RKO (cell line): ENCODE results near the gene MGP.
A peak's percentile ranks its signal among the peaks of the same experiment; 100 is the strongest.

ENCODE experiments used
- DNase-seq: peaks from one replicate; pipeline ENCODE4 v3.0.0-alpha.2; 2016; ENCODE audit warnings: low spot score

MGP gene

GRCh38 chr12:14903386-14904098 lies 17.9 kb upstream of the MGP start:
- DNase-seq = no peak

DNA sequence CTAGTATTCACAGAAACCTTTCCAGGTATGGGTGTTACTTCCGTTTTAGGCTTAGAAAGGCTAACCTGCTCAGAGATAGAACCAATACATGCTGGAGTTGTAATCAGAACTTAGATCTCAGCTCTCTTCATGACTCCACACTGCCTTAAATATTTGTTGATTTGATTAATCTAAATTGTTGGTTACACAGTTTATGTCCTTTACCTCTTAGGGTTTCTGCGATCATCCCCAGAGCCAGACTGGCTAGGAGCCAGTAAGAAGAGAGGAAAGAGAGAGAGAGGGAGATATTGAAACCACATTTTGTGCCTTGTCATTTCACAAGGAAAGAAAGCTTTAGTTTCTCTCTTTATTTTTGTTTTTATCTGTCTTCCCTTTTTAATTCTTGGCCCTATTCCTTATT lies 16.8 kb upstream of the MGP start:
- no peak for DNase-seq

DNA sequence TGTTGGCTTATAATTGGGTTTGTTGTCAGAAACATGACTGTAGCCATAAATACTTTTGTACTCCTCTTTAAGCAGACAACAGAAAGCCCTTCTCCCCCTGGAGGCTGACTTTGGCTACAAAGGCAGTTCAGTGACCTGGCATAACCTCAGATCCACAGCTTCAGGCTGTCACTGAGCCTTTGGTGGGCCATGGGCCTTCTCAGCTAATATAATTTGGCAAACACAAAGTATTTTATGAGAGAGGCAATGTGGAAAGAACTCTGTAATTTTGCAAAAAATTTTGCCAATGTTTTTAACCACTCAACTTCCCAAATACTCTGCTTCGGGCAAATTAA lies 15.5 kb upstream of the MGP start:
- no peak for DNase-seq

GRCh38 chr12:14900521-14901227 lies 15.0 kb upstream of the MGP start:
- DNase-seq = no peak

DNA sequence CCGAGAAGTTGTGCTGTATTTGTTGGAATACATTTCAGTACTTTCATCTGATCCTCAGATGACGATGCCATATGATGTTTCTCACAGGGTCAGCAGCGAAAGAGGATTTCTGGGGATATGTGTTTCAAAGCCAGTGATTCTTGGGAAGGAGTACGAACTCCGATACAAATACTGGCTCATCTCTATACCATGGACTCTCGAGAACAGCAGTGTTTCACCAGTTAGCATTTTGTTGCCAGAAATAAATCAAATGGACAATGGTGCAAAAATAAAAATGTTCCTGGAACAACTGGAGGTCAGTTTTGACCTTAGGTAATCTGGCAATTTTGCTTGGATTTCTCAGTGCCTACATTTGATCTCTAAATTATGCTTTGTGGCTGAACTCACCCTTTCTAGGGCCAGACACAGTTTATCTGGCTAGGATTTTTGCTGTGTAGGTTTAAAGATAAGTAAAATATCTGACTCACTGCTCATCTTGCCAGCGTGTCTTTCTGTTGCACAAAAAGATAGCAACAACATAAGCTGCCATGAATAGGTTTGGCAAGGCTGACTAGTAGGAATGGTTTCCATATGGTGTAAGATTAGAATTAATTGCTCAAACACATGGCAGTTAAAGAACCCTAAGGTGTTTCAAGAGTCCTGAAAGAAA lies 11.0 kb upstream of the MGP start:
- DNase-seq = no peak

DNA sequence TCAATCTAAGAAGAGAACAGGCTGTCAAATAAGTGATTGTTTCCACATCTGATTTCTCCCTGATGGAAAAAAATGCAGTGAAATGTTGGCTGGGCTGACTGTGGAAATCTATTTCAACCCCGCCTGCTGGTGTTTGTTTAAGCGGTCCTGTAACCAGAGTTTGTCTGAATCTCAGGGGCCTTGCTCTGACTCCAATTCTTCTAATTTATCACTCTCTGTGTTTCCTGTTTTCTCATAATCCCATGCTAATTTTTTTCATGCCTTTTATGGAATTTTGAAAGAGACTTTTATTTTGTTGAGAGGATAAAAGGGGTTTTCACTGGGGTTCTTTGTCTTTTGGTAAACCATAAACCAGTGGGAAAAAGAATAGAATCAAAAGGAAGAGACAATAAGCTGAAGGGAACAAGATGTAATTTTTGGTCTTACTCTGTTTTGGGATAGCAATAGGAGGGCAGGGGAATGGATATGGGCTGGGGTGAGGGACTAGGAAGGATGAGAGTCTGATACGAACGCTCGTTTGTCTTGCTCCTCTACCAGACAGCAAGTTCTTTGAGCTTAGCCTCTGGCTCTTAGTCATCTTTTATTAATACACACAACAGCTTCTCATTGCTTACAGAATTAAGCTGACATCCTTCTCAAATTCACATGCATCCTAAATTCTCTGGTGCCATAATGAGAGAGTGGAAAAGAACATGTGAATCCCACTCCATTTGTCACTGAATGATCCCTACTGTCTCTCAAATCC lies 8.0 kb upstream of the MGP start:
- DNase-seq = no peak

GRCh38 chr12:14892726-14893505 lies 7.3 kb upstream of the MGP start:
- peak; percentile 25 for DNase-seq

DNA sequence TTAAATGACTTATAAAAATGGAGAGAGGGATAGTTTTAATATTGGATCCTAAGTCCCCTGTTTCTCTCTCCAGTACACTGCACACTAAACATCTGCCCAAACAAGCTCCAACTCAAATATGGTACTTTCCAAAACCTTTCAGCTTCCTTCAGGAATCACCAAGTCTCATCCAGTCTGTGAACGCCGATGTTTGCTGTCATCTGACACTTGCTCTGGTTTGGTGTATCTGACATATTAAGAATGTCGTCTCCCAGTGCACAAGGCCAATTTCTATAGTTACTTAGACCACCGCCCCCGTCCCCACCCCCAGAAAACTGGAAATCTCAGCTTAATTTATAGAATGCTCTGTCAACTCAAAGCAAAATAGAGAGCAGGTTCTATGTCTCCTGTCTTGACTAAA lies 5.0 kb upstream of the MGP start:
- DNase-seq = no peak

- no peak for DNase-seq
Observed at GRCh38 chr12:14886271-14886670, 617 bp upstream of the MGP start.

DNA sequence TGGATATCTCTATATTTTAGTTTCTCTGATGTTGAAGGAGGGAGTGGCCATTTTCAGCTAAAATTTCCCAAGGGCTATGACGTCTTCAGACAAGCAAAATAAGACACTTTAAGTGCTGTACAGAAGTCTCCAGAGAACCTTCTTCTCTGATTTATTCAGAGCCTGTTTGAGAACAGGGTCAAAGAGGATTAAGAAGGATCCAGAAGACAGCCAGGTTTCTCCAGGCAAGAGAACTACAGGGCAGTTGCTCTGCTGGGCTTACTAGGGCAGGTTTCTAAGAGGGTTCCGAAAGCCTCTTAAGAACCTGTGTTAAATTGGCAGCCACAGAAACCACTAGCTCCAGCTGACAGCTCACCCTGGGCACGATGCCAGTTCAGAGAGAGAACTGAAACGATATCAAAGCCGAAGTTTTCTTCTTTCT lies 1.2 kb downstream of the MGP start:
- peak; percentile 50 for DNase-seq

DNA sequence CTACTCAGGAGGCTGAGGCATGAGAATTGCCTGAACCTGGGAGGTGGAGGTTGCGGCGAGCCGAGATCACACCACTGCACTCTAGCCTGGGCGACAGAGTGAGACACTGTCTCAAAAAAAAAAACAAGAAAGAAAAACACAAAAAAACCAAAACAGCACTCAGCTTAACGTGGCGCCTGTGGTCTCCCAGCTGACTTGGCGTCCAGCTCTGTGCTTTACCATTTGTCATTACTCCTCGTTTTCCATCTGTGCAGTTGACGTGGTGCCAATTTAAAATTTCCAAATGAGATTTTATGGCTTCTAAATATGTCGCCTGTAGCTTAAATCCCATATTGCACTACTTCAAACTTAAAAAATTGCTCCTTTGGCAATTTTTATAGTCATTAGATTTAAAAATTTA lies 2.0 kb downstream of the MGP start:
- DNase-seq = no peak

- DNase-seq = no peak
Observed at GRCh38 chr12:14880890-14881453, 4.7 kb downstream of the MGP start.

GRCh38 chr12:14879222-14879933 lies 6.3 kb downstream of the MGP start:
- no peak for DNase-seq

GRCh38 chr12:14878488-14878887 lies 7.2 kb downstream of the MGP start:
- DNase-seq = no peak

GRCh38 chr12:14876833-14877232 lies 8.8 kb downstream of the MGP start:
- no peak for DNase-seq

DNA sequence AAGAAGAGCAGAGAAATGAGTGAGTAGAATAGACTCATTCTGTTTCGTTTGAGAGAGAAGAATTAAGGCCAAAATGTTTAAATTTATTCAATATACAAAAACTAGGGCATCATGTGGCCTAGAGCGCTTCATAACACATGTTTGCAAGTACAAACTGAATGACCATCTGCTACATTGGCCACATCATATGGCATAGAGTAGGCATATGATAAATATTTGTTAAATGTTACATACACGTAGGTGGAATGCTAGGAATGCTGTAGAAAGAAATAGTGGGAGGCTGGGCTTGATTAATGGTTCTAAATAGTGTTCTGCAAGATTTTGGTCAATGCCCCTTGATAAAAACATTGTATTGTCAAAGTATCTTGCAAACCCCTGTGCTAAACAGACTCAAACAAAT lies 10.8 kb downstream of the MGP start:
- no peak for DNase-seq

DNA sequence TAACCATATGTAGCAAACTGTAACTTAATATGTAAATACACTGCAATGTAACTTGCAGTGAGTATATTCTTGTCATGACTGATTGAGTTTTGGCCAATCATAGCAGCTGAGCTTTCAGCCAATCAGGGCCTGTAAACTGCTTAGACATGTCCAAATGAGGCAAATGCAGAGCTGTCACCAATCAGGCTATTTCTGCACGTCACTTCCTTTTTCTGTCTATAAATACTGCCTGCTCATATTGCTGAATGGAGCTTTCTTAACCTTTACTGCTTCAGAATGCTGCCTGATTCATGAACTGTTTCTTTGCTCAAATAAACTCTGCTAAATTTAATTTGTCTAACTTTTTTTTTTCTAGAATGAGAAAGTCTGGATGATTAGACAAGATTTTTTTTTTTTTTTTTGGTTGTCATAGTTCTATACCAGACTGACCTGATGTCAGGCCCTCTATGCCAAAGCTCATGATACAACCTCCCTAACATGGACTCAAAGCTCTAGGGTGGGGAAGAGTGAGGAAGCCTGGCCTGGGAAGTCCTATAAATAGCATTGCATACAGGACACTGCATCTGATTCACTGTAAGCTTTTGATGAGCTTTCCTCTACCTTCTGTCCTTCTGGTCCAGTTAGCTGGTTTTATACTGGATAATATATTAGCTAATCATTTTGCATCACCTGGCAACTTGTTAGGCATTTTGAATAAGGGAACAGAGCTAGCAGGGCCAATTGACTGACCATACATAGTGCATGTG lies 12.0 kb downstream of the MGP start:
- peak; percentile 12 for DNase-seq

DNA sequence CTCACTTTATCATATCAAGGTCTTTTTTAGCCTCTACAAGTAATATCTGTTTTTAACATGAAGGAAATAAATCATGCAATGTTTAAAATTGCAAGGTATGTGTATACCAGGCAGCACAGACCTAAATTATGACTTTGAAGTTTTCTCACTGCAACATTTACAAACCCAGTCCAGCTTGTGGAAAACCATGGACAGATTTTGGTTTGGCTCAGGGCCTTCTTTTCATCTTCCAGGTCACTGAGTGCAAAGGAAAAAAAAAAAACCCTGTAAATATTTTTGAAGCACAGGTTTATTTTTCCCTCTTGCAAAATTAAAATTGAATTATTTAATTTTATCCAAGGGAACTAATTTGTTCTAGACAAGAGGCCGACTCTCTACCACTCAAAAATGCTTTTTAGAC lies 13.8 kb downstream of the MGP start:
- DNase-seq = no peak

- no peak for DNase-seq
Observed at GRCh38 chr12:14871247-14871646, 14.4 kb downstream of the MGP start.

GRCh38 chr12:14868916-14869506 lies 16.6 kb downstream of the MGP start:
- DNase-seq = no peak
